Activated CD4-positive, alpha-beta T cell treated with anti-CD3 and anti-CD28 coated beads, Interleukin-2, amount 10 ng/mL, durations not matched to agents 24 days and 14 days (primary cell): Measurements from ENCODE around the gene IGF2BP3. TPM values are rescaled to one million over a fixed set of nuclear protein-coding genes. Genes with fewer than 3 reads are reported as not detected.

Experiments
- DNase-seq: peaks from one replicate; pipeline ENCODE4 v3.0.0; 2022
- H3K27ac Mint-ChIP-seq: one replicate; pipeline ENCODE4 v1.8.0; 2022; ENCODE audit warnings: mild to moderate bottlenecking, mixed read lengths
- H3K27me3 Mint-ChIP-seq: one replicate; pipeline ENCODE4 v1.8.0; 2022; ENCODE audit warnings: mixed read lengths
- H3K36me3 Mint-ChIP-seq: one replicate; pipeline ENCODE4 v1.8.0; 2022; ENCODE audit warnings: low read depth, mild to moderate bottlenecking, mixed read lengths
- H3K4me1 Mint-ChIP-seq: one replicate; pipeline ENCODE4 v1.8.0; 2021; ENCODE audit warnings: mixed read lengths
- H3K4me3 Mint-ChIP-seq: one replicate; pipeline ENCODE4 v1.8.0; 2022; ENCODE audit warnings: mild to moderate bottlenecking, moderate library complexity, mixed read lengths
- H3K9me3 Mint-ChIP-seq: one replicate; pipeline ENCODE4 v1.8.0; 2021; ENCODE audit warnings: mixed read lengths
- intact Hi-C: fragments of 100-400 bp; cut with micrococcal nuclease; formaldehyde crosslinking; loops from one replicate; pipeline ENCODE4 v1.15.1; 2023
- total RNA-seq: library from RNA; stranded (reverse); gene quantifications from 2 replicates; pipeline ENCODE4 v1.2.3, GENCODE V29; 2022

Gene IGF2BP3
- total RNA-seq, 1 donor from 2014 or later, result 2.2 TPM

DNA sequence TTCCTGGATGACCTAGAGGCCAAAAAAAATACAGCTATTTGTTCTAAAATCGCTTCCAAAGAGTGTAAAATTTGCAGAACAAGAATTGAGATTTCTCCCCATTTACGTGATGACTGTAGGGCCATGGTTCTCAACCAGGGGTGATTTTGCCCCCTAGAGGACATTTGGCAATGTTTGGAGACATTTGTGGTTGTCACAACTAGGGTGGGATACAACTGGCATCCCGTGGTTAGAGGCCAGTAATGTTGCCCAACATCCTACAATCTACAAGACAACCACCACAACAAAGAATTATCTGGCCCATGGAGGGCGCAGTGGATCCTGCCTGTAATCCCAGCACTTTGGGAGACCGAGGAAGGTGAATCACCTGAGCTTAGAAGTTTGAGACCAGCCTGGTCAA is 193.9 kb downstream of the IGF2BP3 start:
- Mint-ChIP-seq H3K4me1 (peaks cover 18% of the 10 kb centered on the region), H3K9me3 (no peaks in the 10 kb centered on the region), H3K27me3 (peaks cover 4% of the 10 kb centered on the region), H3K27ac (no peak overlapping the region), H3K4me3 (no peak overlapping the region), H3K36me3 (no peaks in the 10 kb centered on the region)
- DNase-seq, result no peak
- intact Hi-C loops, result loop anchor here (2.0 kb wide), 2 partner anchors 70 to 80 kb away; no protein-coding TSS in a partner anchor

DNA sequence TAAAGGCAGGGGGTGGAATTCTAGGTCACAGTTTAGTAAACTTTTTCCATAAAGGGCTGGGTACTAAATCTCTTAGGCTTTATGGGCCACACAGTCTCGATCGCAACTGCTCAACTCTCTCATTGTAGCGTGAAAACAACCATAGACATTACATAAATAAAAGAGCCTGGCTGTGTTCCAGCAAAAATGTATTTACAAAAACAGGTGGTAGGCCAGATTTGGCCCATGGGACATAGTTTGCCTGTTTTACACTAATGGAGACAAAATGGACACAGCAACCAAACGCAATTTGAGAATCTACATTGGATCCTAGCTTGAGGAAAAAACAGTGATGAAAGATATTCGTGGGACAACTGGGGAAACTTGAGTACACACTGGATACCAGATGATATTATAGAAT is 194.4 kb downstream of the IGF2BP3 start:
- H3K27me3 Mint-ChIP-seq, result peaks cover 4% of the 10 kb centered on the region
- intact Hi-C loops, result loop anchor here (2.0 kb wide), 2 partner anchors 71 to 81 kb away; no protein-coding TSS in a partner anchor
- H3K4me3 Mint-ChIP-seq, result no peak overlapping the region
- H3K4me1 Mint-ChIP-seq, result peaks cover 18% of the 10 kb centered on the region
- no peaks in the 10 kb centered on the region for H3K9me3 Mint-ChIP-seq
- no peak for DNase-seq
- H3K36me3 Mint-ChIP-seq, result no peaks in the 10 kb centered on the region
- H3K27ac Mint-ChIP-seq, result no peak overlapping the region

- no peaks in the 10 kb centered on the region for H3K36me3 Mint-ChIP-seq
- H3K4me1 Mint-ChIP-seq, result peaks cover 18% of the 10 kb centered on the region
- H3K27me3 Mint-ChIP-seq, result peaks cover 7% of the 10 kb centered on the region
- intact Hi-C loops, result loop anchor here (1.0 to 5.0 kb wide), 6 partner anchors 26 to 439 kb away; partner anchors contain the start of genes MALSU1, STK31 and TRA2A
- H3K27ac Mint-ChIP-seq, result peak overlapping the region; percentile 69
- peak; percentile 96 for DNase-seq
- H3K4me3 Mint-ChIP-seq, result peak overlapping the region; percentile 57
- no peaks in the 10 kb centered on the region for H3K9me3 Mint-ChIP-seq
Measured at GRCh38 chr7:23273141-23273599, 197.1 kb downstream of the IGF2BP3 start.

GRCh38 chr7:23272275-23272674 is 198.0 kb downstream of the IGF2BP3 start:
- no peaks in the 10 kb centered on the region for H3K36me3 Mint-ChIP-seq
- no peak overlapping the region for H3K27ac Mint-ChIP-seq
- no peak overlapping the region for H3K4me3 Mint-ChIP-seq
- peaks cover 6% of the 10 kb centered on the region for H3K27me3 Mint-ChIP-seq
- no peaks in the 10 kb centered on the region for H3K9me3 Mint-ChIP-seq
- DNase-seq, result no peak
- H3K4me1 Mint-ChIP-seq, result peaks cover 18% of the 10 kb centered on the region
- intact Hi-C loops, result loop anchor here (2.0 to 5.0 kb wide), 4 partner anchors 203 to 440 kb away; partner anchors contain the start of genes STK31 and TRA2A

DNA sequence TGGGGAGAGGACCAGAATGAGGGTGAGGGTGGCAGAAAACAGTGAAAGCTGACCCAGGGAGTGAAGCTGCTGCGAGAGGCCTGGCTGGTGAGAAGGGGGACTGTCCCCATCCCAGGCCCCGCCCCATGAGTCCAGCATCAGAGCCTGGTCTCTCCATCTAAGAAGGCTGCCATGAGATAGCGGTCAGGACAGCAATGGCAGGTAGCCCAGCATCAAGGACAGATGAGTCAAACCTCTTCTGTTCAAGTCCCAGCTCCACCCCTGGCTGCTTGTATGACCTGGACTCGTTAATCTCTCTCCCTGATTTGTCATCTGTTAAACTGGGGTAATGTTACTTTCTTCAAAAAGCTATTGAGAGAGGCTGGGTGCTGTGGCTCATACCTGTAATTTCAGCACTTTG is 201.5 kb downstream of the IGF2BP3 start:
- intact Hi-C loops, result no loop called here
- DNase-seq, result no peak
- Mint-ChIP-seq H3K4me1 (peaks cover 18% of the 10 kb centered on the region), H3K27ac (no peak overlapping the region), H3K4me3 (no peak overlapping the region), H3K27me3 (peaks cover 6% of the 10 kb centered on the region), H3K36me3 (no peaks in the 10 kb centered on the region), H3K9me3 (no peaks in the 10 kb centered on the region)

DNA sequence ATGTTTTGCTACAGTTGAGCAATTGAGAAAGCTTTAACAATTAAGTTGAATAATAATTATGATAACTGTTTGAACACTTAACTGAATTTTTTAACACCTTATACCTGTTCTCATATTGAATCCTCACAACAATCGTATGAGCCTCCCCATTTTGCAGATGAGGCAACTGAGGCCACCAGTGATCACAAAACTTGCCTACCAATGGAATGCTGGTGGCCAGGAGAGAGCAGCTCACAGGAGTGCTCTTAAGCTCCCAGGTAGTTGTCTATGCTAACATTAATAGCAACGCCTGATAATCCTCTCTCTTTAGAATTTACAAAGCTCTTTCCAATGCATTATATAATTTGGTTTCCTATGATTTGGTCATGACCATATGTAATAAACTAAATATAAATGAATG is 202.1 kb downstream of the IGF2BP3 start:
- DNase-seq, result no peak
- Mint-ChIP-seq H3K9me3 (no peaks in the 10 kb centered on the region), H3K27ac (no peak overlapping the region), H3K4me1 (peaks cover 13% of the 10 kb centered on the region), H3K27me3 (peaks cover 6% of the 10 kb centered on the region), H3K36me3 (no peaks in the 10 kb centered on the region), H3K4me3 (no peak overlapping the region)
- intact Hi-C loops, result no loop called here

- intact Hi-C loops, result no loop called here
Measured at GRCh38 chr7:23267357-23267756, 202.9 kb downstream of the IGF2BP3 start.

GRCh38 chr7:23266918-23267317 is 203.4 kb downstream of the IGF2BP3 start:
- intact Hi-C loops, result no loop called here

More at GRCh38 chr7:23267357-23267756, 202.9 kb downstream of the IGF2BP3 start:
- DNase-seq, result no peak
- Mint-ChIP-seq H3K4me1 (peaks cover 5% of the 10 kb centered on the region), H3K36me3 (no peaks in the 10 kb centered on the region), H3K9me3 (no peaks in the 10 kb centered on the region), H3K27me3 (peaks cover 6% of the 10 kb centered on the region), H3K4me3 (no peak overlapping the region), H3K27ac (no peak overlapping the region)

DNA sequence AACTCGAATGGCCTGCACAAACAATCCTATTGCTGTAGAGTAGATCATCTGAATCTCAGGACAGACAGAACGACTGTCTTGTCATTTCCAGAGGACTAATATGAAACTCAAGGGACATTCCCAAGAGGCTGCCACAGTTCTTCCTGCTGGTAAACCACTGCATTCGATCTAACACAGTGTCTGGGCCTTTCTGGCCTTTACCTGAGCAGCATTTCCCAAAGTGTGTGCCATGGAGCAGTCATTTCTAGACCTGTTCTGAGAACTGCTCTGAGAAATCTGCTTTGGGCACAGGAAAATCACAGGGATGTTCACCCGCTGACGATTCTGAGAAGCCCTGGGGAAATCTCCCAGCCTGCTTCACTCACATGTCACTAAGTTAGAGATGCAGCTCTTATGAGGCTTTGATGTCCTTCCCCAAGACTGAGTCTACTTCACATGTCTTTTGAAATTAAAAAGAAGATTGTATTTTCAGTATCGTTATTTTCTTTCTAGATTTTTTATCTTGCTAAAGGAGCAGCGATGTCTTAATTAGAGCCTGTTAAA is 205.3 kb downstream of the IGF2BP3 start:
- no peaks in the 10 kb centered on the region for H3K36me3 Mint-ChIP-seq
- H3K27me3 Mint-ChIP-seq, result peaks cover 2% of the 10 kb centered on the region
- no peak for DNase-seq
- H3K9me3 Mint-ChIP-seq, result no peaks in the 10 kb centered on the region
- intact Hi-C loops, result loop anchor here (5.0 kb wide), 1 partner anchor 158 kb away; the partner anchor contains the start of gene KLHL7
- peaks cover 3% of the 10 kb centered on the region for H3K4me1 Mint-ChIP-seq
- H3K4me3 Mint-ChIP-seq, result no peak overlapping the region
- H3K27ac Mint-ChIP-seq, result no peak overlapping the region

More at GRCh38 chr7:23266918-23267317, 203.4 kb downstream of the IGF2BP3 start:
- H3K36me3 Mint-ChIP-seq, result no peaks in the 10 kb centered on the region
- H3K27ac Mint-ChIP-seq, result no peak overlapping the region
- no peak for DNase-seq
- H3K27me3 Mint-ChIP-seq, result peaks cover 4% of the 10 kb centered on the region
- no peak overlapping the region for H3K4me3 Mint-ChIP-seq
- H3K9me3 Mint-ChIP-seq, result no peaks in the 10 kb centered on the region
- H3K4me1 Mint-ChIP-seq, result peaks cover 3% of the 10 kb centered on the region

DNA sequence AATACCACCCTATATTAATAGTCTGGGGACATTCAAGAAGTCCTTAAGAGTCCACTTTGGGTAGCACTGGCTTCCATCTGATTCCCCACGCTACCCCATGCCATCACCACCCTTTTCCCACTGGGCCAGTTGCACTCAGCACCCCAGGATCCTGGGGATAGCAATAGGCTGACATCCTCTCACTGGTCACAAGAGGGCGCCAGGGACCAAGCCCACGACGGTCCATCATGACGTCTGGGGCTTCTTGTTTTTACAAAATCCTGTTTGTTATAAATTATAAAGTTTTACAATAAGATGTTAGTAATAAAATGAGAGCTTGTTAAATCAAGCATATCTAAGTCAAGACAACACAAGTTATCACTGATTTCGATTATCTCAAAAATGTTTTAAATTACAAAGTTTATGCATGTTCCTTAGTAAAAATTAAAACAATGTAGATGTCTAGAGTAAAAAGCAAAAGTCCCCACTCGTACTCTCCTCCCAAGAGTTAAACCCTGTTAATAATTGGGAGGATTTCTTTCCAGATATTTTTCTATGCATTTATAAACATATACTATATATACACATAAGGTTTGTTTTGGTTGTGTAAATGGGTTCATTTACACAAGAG is 208.3 kb downstream of the IGF2BP3 start:
- peak; percentile 85 for DNase-seq
- intact Hi-C loops, result loop anchor here (5.0 kb wide), 1 partner anchor 155 kb away; the partner anchor contains the start of gene KLHL7
- Mint-ChIP-seq H3K27ac (no peak overlapping the region), H3K27me3 (peaks cover 8% of the 10 kb centered on the region), H3K36me3 (no peaks in the 10 kb centered on the region), H3K4me3 (no peak overlapping the region), H3K4me1 (peaks cover 3% of the 10 kb centered on the region), H3K9me3 (no peaks in the 10 kb centered on the region)

- Mint-ChIP-seq H3K27ac (no peak overlapping the region), H3K9me3 (no peaks in the 10 kb centered on the region), H3K4me3 (no peak overlapping the region), H3K27me3 (peaks cover 12% of the 10 kb centered on the region), H3K36me3 (no peaks in the 10 kb centered on the region), H3K4me1 (peaks cover 3% of the 10 kb centered on the region)
- intact Hi-C loops, result loop anchor here (5.0 kb wide), 1 partner anchor 153 kb away; the partner anchor contains the start of gene KLHL7
- DNase-seq, result no peak
Measured at GRCh38 chr7:23260371-23260770, 209.9 kb downstream of the IGF2BP3 start.

Other genes with a start within 250 kb of the IGF2BP3 start
- gene GPNMB, start 223.7 kb downstream of the IGF2BP3 start, total RNA-seq, result 0.95 and 1.3 TPM in 2 replicates
- gene MALSU1, start 171.2 kb downstream of the IGF2BP3 start, total RNA-seq, result 92.8 and 98.8 TPM in 2 replicates
- 96.8 and 103 TPM in 2 replicates for gene TRA2A, start 61.5 kb upstream of the IGF2BP3 start, total RNA-seq
- gene CCDC126, start 126.9 kb upstream of the IGF2BP3 start, total RNA-seq, result 6.2 and 8.1 TPM in 2 replicates
- gene FAM221A, start 209.7 kb upstream of the IGF2BP3 start, total RNA-seq, result 6.6 TPM in 2 replicates
- gene STK31, start 239.7 kb upstream of the IGF2BP3 start, total RNA-seq, result 0.17 TPM in 1 of 2 replicates, not detected in the other